HUDEP-2 (cell line): ENCODE measurements around the gene SKIC8.

Experiments
- DNase-seq, 76 experiments: peaks; one replicate each; lab custom pipeline; 2025; ENCODE audit not compliant: unreplicated experiment in 76 of 76; lab: John Stamatoyannopoulos, UW

The SKIC8 gene

GRCh38 chr15:78299101-78299930 is at the start of gene SKIC8:
Gene SKIC8, minus strand, starts transcription at chr15:78299609. Its CDS starts 3,923 bp downstream, at chr15:78295686.
- peak in 74 of 76 experiments; percentile 31 to 96 (median 90) for DNase-seq

- DNase-seq: no peak
Measured at GRCh38 chr15:78347586-78348543, 48.5 kb upstream of the SKIC8 start.

GRCh38 chr15:78345396-78346125 is 46.2 kb upstream of the SKIC8 start:
- DNase-seq: no peak

GRCh38 chr15:78343276-78344060 is 44.1 kb upstream of the SKIC8 start:
- DNase-seq: no peak

GRCh38 chr15:78342021-78342420 is 42.6 kb upstream of the SKIC8 start:
- no peak for DNase-seq

- DNase-seq: no peak
Measured at GRCh38 chr15:78341057-78341987, 41.9 kb upstream of the SKIC8 start.

GRCh38 chr15:78340231-78341056 is 41.0 kb upstream of the SKIC8 start, which contains the start of gene CRABP1:
Gene CRABP1, plus strand, starts transcription at chr15:78340353. Its CDS starts 76 bp downstream, at chr15:78340429.
- no peak for DNase-seq

GRCh38 chr15:78339559-78339958 is 40.1 kb upstream of the SKIC8 start:
- no peak for DNase-seq

GRCh38 chr15:78338781-78339180 is 39.4 kb upstream of the SKIC8 start:
- DNase-seq: no peak

GRCh38 chr15:78335985-78336384 is 36.6 kb upstream of the SKIC8 start:
- no peak for DNase-seq

GRCh38 chr15:78334845-78335244 is 35.4 kb upstream of the SKIC8 start:
- no peak for DNase-seq

GRCh38 chr15:78329625-78330024 is 30.2 kb upstream of the SKIC8 start:
- no peak for DNase-seq

GRCh38 chr15:78327466-78327865 is 28.1 kb upstream of the SKIC8 start:
- DNase-seq: no peak

GRCh38 chr15:78325092-78325843 is 25.9 kb upstream of the SKIC8 start:
- DNase-seq: no peak

- no peak for DNase-seq
Measured at GRCh38 chr15:78324144-78324543, 24.7 kb upstream of the SKIC8 start.

GRCh38 chr15:78323693-78324092 is 24.3 kb upstream of the SKIC8 start:
- no peak for DNase-seq
